Measurements from ENCODE around the gene ACBD6.

Gene ACBD6

DNA sequence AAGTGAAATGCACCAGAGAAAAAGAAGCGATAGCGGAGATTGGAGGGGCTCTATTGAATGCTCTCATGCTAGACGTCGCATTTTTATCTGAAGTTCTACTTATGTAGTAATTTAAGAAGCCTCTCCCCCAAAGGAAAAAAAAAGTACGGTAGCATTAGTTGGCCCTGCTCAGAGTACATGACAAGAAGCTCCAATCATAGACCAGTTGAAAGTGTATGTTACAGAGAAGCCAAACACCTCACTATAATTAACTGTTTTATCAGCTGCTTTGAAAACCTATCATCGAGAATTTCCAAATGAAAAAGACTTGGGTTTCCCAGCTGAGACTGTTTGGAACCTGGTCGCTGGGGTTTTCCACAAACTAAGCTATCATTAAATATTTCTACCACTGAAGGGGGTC, 36.8 kb upstream of the ACBD6 start:
- Histone ChIP-seq H3K36me3 (ENCODE audit: control insufficient read depth, insufficient read depth, low read length) (no peaks in the 10 kb centered on the region), H3K9me3 (ENCODE audit: control insufficient read depth, low read length) (no peaks in the 10 kb centered on the region), H3K27ac (ENCODE audit: low read depth, low read length, severe bottlenecking) (no peak overlapping the region), H3K4me1 (ENCODE audit: control insufficient read depth, insufficient read depth, low read length, poor library complexity, severe bottlenecking) (peaks cover 8% of the 10 kb centered on the region), H3K4me3 (ENCODE audit: extremely low read depth, insufficient read depth, low read length, poor library complexity, severe bottlenecking) (no peak overlapping the region)
- WGBS, 2 experiments (ENCODE audit: insufficient coverage in 2 of 2), result 93% methylated on average over 2 of the region's 7 CpGs; no CpG with 5 or more reads in 1 of the 2 experiments

GRCh38 chr1:180536821-180537372, 34.5 kb upstream of the ACBD6 start:
- H3K9me3 ChIP-seq (ENCODE audit: control insufficient read depth, low read length), result no peaks in the 10 kb centered on the region
- H3K4me1 ChIP-seq (ENCODE audit: control insufficient read depth, insufficient read depth, low read length, poor library complexity, severe bottlenecking), result no peaks in the 10 kb centered on the region
- 86 to 92% methylated on average over 5 to 6 of the region's 7 CpGs for WGBS, 2 experiments (ENCODE audit: insufficient coverage in 2 of 2)
- no peak overlapping the region for H3K27ac ChIP-seq (ENCODE audit: low read depth, low read length, severe bottlenecking)
- no peaks in the 10 kb centered on the region for H3K36me3 ChIP-seq (ENCODE audit: control insufficient read depth, insufficient read depth, low read length)
- H3K4me3 ChIP-seq (ENCODE audit: extremely low read depth, insufficient read depth, low read length, poor library complexity, severe bottlenecking), result no peak overlapping the region

GRCh38 chr1:180535418-180535999, 33.1 kb upstream of the ACBD6 start:
- no peak overlapping the region for H3K27ac ChIP-seq (ENCODE audit: low read depth, low read length, severe bottlenecking)
- H3K4me1 ChIP-seq (ENCODE audit: control insufficient read depth, insufficient read depth, low read length, poor library complexity, severe bottlenecking), result no peaks in the 10 kb centered on the region
- no peaks in the 10 kb centered on the region for H3K9me3 ChIP-seq (ENCODE audit: control insufficient read depth, low read length)
- no peak overlapping the region for H3K4me3 ChIP-seq (ENCODE audit: extremely low read depth, insufficient read depth, low read length, poor library complexity, severe bottlenecking)
- WGBS, 2 experiments (ENCODE audit: insufficient coverage in 2 of 2), result 90 to 92% methylated on average over 3 to 5 of the region's 5 CpGs
- no peaks in the 10 kb centered on the region for H3K36me3 ChIP-seq (ENCODE audit: control insufficient read depth, insufficient read depth, low read length)

- WGBS, 2 experiments (ENCODE audit: insufficient coverage in 2 of 2), result 90% methylated on average over 4 to 6 of the region's 7 CpGs
- no peaks in the 10 kb centered on the region for H3K4me1 ChIP-seq (ENCODE audit: control insufficient read depth, insufficient read depth, low read length, poor library complexity, severe bottlenecking)
- no peaks in the 10 kb centered on the region for H3K36me3 ChIP-seq (ENCODE audit: control insufficient read depth, insufficient read depth, low read length)
- no peak overlapping the region for H3K4me3 ChIP-seq (ENCODE audit: extremely low read depth, insufficient read depth, low read length, poor library complexity, severe bottlenecking)
- no peak overlapping the region for H3K27ac ChIP-seq (ENCODE audit: low read depth, low read length, severe bottlenecking)
- no peaks in the 10 kb centered on the region for H3K9me3 ChIP-seq (ENCODE audit: control insufficient read depth, low read length)
These were observed 31.8 kb upstream of the ACBD6 start for GRCh38 chr1:180534214-180534613.

- no peaks in the 10 kb centered on the region for H3K9me3 ChIP-seq (ENCODE audit: control insufficient read depth, low read length)
- no peak overlapping the region for H3K27ac ChIP-seq (ENCODE audit: low read depth, low read length, severe bottlenecking)
- no peaks in the 10 kb centered on the region for H3K4me1 ChIP-seq (ENCODE audit: control insufficient read depth, insufficient read depth, low read length, poor library complexity, severe bottlenecking)
- 41 to 43% methylated on average over 6 to 8 of the region's 10 CpGs for WGBS, 2 experiments (ENCODE audit: insufficient coverage in 2 of 2)
- H3K36me3 ChIP-seq (ENCODE audit: control insufficient read depth, insufficient read depth, low read length), result no peaks in the 10 kb centered on the region
- no peak overlapping the region for H3K4me3 ChIP-seq (ENCODE audit: extremely low read depth, insufficient read depth, low read length, poor library complexity, severe bottlenecking)
These were observed 31.1 kb upstream of the ACBD6 start for GRCh38 chr1:180533266-180533987.

GRCh38 chr1:180532854-180533253, 30.5 kb upstream of the ACBD6 start:
- WGBS, 2 experiments (ENCODE audit: insufficient coverage in 2 of 2), result 93 to 94% methylated on average over 3 of the region's 5 CpGs
- Histone ChIP-seq H3K4me3 (ENCODE audit: extremely low read depth, insufficient read depth, low read length, poor library complexity, severe bottlenecking) (no peak overlapping the region), H3K9me3 (ENCODE audit: control insufficient read depth, low read length) (no peaks in the 10 kb centered on the region), H3K4me1 (ENCODE audit: control insufficient read depth, insufficient read depth, low read length, poor library complexity, severe bottlenecking) (peaks cover under 1% of the 10 kb centered on the region), H3K36me3 (ENCODE audit: control insufficient read depth, insufficient read depth, low read length) (no peaks in the 10 kb centered on the region), H3K27ac (ENCODE audit: low read depth, low read length, severe bottlenecking) (no peak overlapping the region)

GRCh38 chr1:180530501-180530900, 28.1 kb upstream of the ACBD6 start:
- peaks cover 15% of the 10 kb centered on the region for H3K4me1 ChIP-seq (ENCODE audit: control insufficient read depth, insufficient read depth, low read length, poor library complexity, severe bottlenecking)
- H3K36me3 ChIP-seq (ENCODE audit: control insufficient read depth, insufficient read depth, low read length), result no peaks in the 10 kb centered on the region
- no peak overlapping the region for H3K27ac ChIP-seq (ENCODE audit: low read depth, low read length, severe bottlenecking)
- no peaks in the 10 kb centered on the region for H3K9me3 ChIP-seq (ENCODE audit: control insufficient read depth, low read length)
- H3K4me3 ChIP-seq (ENCODE audit: extremely low read depth, insufficient read depth, low read length, poor library complexity, severe bottlenecking), result no peak overlapping the region
- 71 to 88% methylated on average over 1 to 2 of the region's 5 CpGs for WGBS, 2 experiments (ENCODE audit: insufficient coverage in 2 of 2)

GRCh38 chr1:180528868-180529470, 26.6 kb upstream of the ACBD6 start:
- Histone ChIP-seq H3K36me3 (ENCODE audit: control insufficient read depth, insufficient read depth, low read length) (no peaks in the 10 kb centered on the region), H3K4me3 (ENCODE audit: extremely low read depth, insufficient read depth, low read length, poor library complexity, severe bottlenecking) (no peak overlapping the region), H3K4me1 (ENCODE audit: control insufficient read depth, insufficient read depth, low read length, poor library complexity, severe bottlenecking) (peaks cover 24% of the 10 kb centered on the region), H3K27ac (ENCODE audit: low read depth, low read length, severe bottlenecking) (no peak overlapping the region), H3K9me3 (ENCODE audit: control insufficient read depth, low read length) (no peaks in the 10 kb centered on the region)
- 70 to 100% methylated on average over 1 of the region's 11 CpGs for WGBS, 2 experiments (ENCODE audit: insufficient coverage in 2 of 2)

DNA sequence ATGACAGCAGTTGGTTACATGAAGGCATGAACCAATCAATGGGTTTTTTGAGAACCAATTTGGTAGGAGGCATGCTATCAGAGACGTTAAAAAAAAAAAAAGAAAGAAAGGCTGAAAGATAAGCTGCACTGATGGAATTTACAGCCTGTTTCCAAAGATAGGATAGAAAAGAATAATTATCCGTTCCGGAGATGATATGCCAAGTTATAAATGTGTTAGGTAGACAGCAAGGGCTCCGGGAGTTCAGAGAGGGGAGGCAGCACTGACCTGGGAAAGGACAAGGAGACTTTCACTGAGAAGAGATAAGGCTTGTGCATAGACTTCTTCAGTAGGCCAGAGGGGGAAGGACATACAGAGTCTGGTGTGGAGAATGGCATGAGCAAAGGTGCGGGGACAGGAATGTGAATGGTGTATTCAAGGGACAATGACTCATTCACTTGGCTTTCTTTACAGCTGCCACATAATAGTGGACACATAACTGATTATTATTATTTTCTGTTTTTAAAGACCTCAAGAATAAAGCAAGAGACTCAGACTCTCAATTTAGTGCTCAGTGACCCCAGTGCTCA, 24.8 kb upstream of the ACBD6 start:
- 90 to 93% methylated on average over 4 of the region's 5 CpGs for WGBS, 2 experiments (ENCODE audit: insufficient coverage in 2 of 2)
- H3K9me3 ChIP-seq (ENCODE audit: control insufficient read depth, low read length), result no peaks in the 10 kb centered on the region
- H3K27ac ChIP-seq (ENCODE audit: low read depth, low read length, severe bottlenecking), result no peak overlapping the region
- no peak overlapping the region for H3K4me3 ChIP-seq (ENCODE audit: extremely low read depth, insufficient read depth, low read length, poor library complexity, severe bottlenecking)
- H3K4me1 ChIP-seq (ENCODE audit: control insufficient read depth, insufficient read depth, low read length, poor library complexity, severe bottlenecking), result peaks cover 25% of the 10 kb centered on the region
- no peaks in the 10 kb centered on the region for H3K36me3 ChIP-seq (ENCODE audit: control insufficient read depth, insufficient read depth, low read length)

GRCh38 chr1:180525715-180526039, 23.3 kb upstream of the ACBD6 start:
- H3K36me3 ChIP-seq (ENCODE audit: control insufficient read depth, insufficient read depth, low read length), result no peaks in the 10 kb centered on the region
- H3K9me3 ChIP-seq (ENCODE audit: control insufficient read depth, low read length), result no peaks in the 10 kb centered on the region
- WGBS, 2 experiments (ENCODE audit: insufficient coverage in 2 of 2), result 64 to 82% methylated on average over 2 of the region's 2 CpGs
- H3K4me3 ChIP-seq (ENCODE audit: extremely low read depth, insufficient read depth, low read length, poor library complexity, severe bottlenecking), result no peak overlapping the region
- peaks cover 34% of the 10 kb centered on the region for H3K4me1 ChIP-seq (ENCODE audit: control insufficient read depth, insufficient read depth, low read length, poor library complexity, severe bottlenecking)
- no peak overlapping the region for H3K27ac ChIP-seq (ENCODE audit: low read depth, low read length, severe bottlenecking)

All from mesodermal cell (in vitro differentiated cells).